Lower leg skin (tissue), 3 donors: ENCODE data around the gene EGFL6.

Experiments used
- CTCF ChIP-seq, 3 donors: fragments of 450-650 bp; IDR thresholded peaks; one replicate each; pipeline ENCODE4 v1.5.1; 2016; ENCODE audit warnings: antibody characterized with exemption in 3 of 3, mild to moderate bottlenecking in 3 of 3, moderate library complexity in 2 of 3
- POLR2A ChIP-seq, 2 donors: fragments of 450-650 bp; IDR thresholded peaks; one replicate each; pipeline ENCODE4 v1.6.1; 2016 to 2017; ENCODE audit warnings: antibody characterized with exemption in 2 of 2, mild to moderate bottlenecking in 1 of 2, moderate library complexity in 1 of 2

GRCh38 chrX:13551610-13552009 is 17.8 kb upstream of the EGFL6 start:
- TF ChIP-seq POLR2A (IDR thresholded peaks at IDR 0.05) (no peak), CTCF (IDR thresholded peaks at IDR 0.05) (no peak)
